Iris pigment epithelial cell (primary cell): ENCODE results near the gene ABLIM1.
A peak's percentile ranks its signal among the peaks of the same experiment; 100 is the strongest.
"Not testable (repeated sequence)": the region's sequence is repeated elsewhere in the genome, so short reads cannot be mapped to it uniquely, and the experiment has no call there.

Experiments used
- DNase-seq: peaks from one replicate; pipeline ENCODE4 v3.0.0-alpha.2; 2011; ENCODE audit warnings: low read depth

Gene ABLIM1

GRCh38 chr10:114658175-114658574 is at the start of gene ABLIM1:
Gene ABLIM1, minus strand, starts transcription at chr10:114658275. Its CDS starts 75 bp downstream, at chr10:114658200.
- DNase-seq, result no peak

DNA sequence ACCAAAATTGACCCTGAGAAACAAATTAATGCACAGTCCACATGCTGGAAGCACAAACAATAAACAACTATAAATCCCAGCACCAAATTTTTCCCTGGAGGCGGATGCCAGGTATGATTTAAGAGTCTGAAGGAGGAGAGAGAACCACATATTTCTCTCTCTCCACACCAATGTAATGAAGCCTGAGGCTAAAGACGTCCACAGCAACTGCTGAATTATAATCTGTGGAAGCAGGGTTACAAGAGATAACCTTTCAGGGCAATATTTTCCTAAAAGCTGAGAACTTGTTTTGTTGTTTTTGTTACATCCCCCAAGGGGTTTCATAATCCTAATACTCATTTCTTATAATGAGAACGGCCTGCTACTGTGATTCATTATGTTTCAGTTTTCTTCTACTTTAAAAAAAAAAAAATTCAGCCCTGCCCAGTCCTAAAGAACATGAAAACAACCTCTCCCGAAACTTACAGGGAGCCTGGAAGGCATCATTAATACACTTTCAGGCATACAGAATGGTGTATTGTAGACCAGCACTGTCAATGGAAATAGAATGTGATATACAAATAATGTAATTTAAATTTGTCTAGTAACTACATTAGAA is 48.5 kb upstream of the ABLIM1 start:
- DNase-seq, result no peak

DNA sequence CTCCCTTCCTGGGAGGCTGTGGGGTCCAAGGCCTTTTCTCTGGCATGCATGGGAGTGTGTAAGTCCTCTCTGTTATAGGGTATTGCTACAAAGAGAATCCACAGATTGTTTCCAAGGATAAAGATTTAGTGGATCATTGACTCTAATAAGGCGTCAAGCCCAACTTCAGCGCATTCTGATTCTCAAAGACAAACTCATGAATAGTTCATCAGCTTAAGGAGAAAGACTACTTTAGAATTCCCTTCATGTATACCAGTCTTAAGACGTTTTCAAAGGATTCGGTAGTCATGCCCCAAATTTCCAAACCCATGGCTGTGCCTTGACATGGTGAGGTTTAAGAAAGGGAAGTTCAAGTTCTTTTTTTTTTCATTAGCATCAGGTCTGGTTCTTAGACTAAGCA is 46.6 kb upstream of the ABLIM1 start:
- DNase-seq, result no peak

GRCh38 chr10:114703377-114704107 is 45.5 kb upstream of the ABLIM1 start:
- DNase-seq, result no peak

DNA sequence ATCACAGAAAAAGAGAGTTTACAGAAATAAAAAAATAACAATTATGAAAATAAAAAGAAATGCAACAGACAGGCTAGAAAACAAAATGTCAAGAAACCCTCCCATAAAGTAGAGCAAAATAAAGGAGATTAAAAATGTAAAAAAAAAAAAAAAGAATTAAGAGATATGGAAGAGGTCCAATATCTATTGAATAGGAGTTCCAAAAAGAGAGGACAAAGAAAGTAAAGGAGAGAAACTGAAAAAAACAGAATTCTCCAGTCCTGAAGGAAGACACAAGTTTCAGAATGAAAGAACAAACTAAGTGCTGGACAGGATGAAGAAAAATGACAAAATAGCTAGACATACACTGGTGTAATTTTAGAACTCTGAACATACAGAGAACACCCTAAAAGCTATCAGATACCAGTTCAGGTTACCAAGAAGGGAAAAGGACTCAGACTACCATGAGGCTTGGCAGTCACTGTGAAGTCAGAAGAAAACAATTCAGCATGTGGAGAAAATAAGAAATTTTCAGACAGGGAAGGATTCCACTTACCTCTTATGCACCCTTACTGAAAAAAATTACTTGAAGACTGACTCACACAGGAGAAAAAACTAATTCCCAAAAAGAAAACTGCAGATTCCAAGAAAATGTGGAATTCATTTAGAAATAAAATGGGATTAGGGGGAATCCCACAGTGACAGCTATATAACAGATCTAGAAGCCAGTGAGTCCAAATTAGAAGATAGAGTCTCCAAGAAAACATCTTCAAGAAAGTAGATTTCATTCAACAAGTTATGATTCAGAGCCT is 40.4 kb upstream of the ABLIM1 start:
- no peak for DNase-seq

DNA sequence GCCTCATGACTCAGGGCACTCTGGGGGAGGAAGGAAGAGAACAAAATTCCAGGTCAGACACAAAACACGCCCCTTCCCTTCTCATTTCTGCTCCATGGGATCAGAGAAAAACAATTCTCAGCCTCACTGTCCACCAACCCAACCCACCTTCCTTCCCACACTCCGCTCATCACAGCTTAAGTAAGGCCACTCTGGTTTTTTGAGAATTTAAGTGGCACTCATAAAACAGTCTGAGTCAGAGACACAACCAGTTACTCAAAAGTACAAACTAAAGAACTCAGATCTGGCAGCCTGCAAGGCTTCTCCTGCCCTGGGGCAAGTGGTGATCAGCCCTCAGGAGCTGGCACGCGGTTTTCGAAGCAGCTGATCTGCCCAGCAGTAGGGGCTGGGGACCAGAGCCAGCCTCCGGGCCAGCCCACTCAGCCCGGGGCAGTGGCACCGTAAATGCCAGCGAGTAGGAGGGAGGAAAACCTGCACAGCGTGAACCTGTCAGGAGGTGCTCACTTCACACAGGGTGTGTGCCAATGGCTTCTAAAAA is 39.1 kb upstream of the ABLIM1 start:
- DNase-seq, result peak; percentile 28

DNA sequence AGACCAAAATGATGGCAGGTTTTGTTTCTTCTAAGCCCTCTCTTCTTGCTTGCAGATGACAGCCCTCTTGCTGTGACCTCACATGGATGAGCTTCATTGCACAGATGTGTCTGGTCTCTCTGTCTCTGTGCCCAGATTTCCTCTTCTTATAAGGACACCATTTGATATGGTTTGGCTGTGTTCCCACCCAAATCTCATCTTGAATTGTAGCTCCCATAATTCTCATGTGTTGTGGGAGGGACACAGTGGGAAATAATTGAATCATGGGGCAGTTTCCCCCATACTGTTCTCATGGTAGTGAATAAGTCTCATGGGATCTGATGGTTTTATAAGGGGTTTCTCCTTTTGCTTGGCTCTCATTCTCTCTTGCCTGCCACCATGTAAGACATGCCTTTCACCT is 38.2 kb upstream of the ABLIM1 start:
- DNase-seq, result not testable (repeated sequence)

GRCh38 chr10:114694752-114695151 is 36.7 kb upstream of the ABLIM1 start:
- peak; percentile 28 for DNase-seq

GRCh38 chr10:114694062-114694461 is 36.0 kb upstream of the ABLIM1 start:
- no peak for DNase-seq

GRCh38 chr10:114691442-114691941 is 33.4 kb upstream of the ABLIM1 start:
- DNase-seq, result peak; percentile 59

- DNase-seq, result no peak
Measured at GRCh38 chr10:114688786-114689185, 30.7 kb upstream of the ABLIM1 start.

DNA sequence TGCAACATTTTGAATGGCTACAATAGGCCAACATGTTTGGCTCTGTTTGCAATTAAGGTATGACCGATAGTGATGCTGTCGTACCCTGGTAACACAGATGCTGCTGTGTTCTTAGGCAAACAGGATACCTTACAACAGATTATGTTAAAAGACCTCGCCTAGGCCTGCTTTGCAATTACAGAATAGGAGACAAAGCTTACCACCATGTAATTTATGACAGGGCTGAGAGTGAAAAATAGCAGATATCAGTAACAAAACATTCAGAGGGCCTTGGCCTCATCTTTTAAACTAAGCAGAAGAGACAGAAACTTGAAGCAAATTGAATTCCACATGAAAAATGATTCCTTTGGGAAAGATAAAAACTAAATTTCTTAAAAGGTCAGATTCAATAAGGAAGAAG is 29.4 kb upstream of the ABLIM1 start:
- DNase-seq, result no peak

DNA sequence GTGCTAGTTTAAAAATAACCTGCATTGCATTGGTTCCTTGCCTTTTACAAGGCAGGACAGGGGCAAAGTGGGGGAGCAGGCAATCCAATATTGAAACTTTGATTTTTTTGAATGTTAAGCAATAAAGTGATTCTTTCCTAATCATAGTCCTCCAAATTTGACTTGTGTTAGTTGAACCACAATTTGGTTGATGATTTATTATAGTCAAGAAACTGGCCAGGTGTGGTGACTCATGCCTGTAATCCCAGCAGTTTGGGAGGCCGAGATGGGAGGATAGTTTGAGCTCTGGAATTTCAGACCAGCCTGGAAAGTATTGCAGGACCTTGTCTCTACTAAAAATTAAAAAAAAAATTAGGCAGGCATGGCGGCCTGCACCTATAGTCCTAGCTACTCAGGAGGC is 27.9 kb upstream of the ABLIM1 start:
- no peak for DNase-seq

- no peak for DNase-seq
Measured at GRCh38 chr10:114685456-114685855, 27.4 kb upstream of the ABLIM1 start.

- peak; percentile 77 for DNase-seq
Measured at GRCh38 chr10:114684822-114685209, 26.7 kb upstream of the ABLIM1 start.

GRCh38 chr10:114684084-114684821 is 26.2 kb upstream of the ABLIM1 start:
- DNase-seq, result peak; percentile 24

DNA sequence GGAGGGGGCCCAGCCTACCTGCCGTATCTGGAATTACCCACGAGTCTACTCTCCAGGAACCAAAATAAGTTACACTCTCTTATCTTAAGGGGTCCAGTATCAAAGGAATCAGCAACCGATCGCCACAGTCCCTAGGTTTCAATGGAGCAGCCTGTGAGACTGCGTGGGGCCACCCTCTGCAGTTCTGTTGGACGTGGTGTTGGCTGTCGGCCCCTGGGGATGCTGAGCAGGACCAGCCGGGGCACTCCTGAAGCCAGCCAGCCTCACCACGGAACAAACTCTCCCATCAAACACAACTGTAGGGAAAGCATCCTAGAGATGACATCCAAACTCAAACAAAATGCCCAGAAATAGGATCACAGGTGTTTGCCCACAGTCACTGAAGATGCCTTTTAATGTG is 25.5 kb upstream of the ABLIM1 start:
- DNase-seq, result no peak

DNA sequence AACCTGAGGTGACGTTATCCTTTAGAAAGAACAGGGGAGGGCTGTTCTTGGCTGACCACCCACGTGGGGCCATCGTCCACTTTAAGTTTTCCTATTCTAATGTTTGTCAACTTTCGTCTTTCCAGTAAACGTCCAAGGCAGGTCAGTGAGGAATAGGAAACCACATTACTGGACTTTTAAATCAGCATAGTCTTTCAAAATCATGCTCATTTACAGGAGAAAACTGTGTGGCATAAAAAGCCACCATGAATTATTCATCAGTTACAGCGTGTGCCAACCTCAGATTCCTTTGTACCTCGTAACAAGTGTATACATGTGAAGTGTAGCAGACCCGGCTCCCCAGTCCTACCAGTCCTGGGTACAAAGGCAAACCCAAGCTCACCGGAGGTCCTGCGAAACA is 25.1 kb upstream of the ABLIM1 start:
- no peak for DNase-seq

GRCh38 chr10:114682532-114682931 is 24.5 kb upstream of the ABLIM1 start:
- no peak for DNase-seq

DNA sequence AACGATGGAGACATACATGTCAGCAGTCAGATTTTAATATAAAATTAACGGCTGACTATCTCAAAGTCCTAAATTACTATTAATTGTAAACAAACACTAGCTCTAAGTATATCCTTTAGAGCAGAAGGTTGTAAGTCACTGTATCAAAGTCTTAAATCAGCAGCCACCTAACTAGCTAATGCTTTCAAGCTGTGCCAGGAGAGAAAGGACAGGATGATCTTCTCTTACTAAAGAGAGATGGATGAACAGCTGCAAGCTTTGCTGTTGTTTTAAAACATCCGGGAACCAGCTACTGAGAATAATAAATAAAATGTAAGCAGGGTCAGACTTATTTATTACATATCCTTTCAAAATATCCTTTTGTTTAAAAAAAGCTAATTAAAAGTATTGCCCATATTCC is 24.0 kb upstream of the ABLIM1 start:
- DNase-seq, result no peak

DNA sequence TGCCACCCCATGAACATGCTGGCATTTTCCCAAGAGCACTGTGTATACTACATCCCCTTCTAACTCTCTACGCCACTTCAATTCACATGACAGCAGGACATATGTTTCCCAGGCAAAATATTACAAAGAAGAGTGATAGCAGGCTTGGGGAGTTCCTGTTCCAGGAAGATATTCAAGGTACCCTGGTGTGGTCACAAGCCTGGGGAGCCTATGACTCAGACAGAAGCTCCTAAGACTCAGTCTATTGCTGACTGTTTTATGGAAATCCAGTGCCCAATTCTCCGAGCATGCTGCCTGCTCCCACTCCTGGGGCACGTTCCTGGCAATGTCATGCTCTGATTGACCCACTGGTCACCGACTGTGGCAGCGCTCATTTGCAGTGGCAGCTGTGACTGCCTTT is 23.5 kb upstream of the ABLIM1 start:
- peak; percentile 42 for DNase-seq

DNA sequence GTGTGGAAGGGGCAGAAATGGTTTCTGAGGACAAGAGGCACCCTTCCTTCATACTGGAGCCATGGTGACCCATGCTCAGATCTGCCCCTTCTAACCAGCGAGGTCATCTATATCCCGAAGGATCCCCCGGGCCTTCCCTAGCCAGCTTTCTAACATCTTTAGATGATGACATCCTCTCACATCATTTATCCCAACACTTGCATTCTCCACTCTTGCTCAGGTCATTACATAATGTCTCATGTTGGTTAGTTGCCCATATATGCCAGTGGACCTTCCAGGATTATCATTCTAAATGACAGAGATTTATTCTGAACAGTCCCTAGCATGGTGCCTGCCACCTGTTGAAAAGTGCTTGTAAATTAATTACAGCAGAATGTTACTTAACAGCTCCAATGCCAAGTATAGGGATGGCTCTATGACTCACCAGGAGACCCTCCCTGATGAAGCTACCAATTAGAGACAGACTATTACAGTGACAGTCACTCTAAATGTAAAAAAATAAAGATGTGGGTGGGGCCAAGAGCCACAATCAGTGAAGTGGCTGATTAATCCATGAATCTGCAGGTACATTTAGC is 22.6 kb upstream of the ABLIM1 start:
- no peak for DNase-seq
